ENCODE results near the gene DLK2. TPM values are rescaled to one million over a fixed set of nuclear protein-coding genes. Genes with fewer than 3 reads are reported as not detected.

Gene DLK2
- total and polyA plus RNA-seq, 2 experiments from 2014 or later, result 0.21 to 0.47 TPM

- no peak for TF ChIP-seq ZNF462 (CRISPR knock-in tag; IDR thresholded peaks at IDR 0.05)
Measured at GRCh38 chr6:43434001-43434840, 21.1 kb downstream of the DLK2 start (continued).

- Histone ChIP-seq H3K4me3 (no peak overlapping the region), H3F3A (replicated peaks; ENCODE audit: low read depth) (peaks cover 4% of the 10 kb centered on the region; the same call in 1 of the 2 replicates), H3K27ac (ENCODE audit: low read depth) (no peak overlapping the region), H2AFZ (no peak overlapping the region), H3K27me3 (ENCODE audit: insufficient read depth) (no peaks in the 10 kb centered on the region), H3K79me2 (replicated peaks; ENCODE audit: insufficient read depth) (peaks cover 14% of the 10 kb centered on the region), H3K9me2 (ENCODE audit: insufficient read depth) (no peaks in the 10 kb centered on the region), H3K4me2 (no peak overlapping the region), H4K20me1 (replicated peaks; ENCODE audit: insufficient read depth) (no peaks in the 10 kb centered on the region), H3K36me3 (ENCODE audit: insufficient read depth) (no peaks in the 10 kb centered on the region), H3K4me1 (ENCODE audit: insufficient read depth) (peaks cover 8% of the 10 kb centered on the region)
- peaks cover 6% of the 10 kb centered on the region for H3K27me3 Mint-ChIP-seq (ENCODE audit: insufficient read depth, low read depth, poor library complexity)
- DNase-seq (ENCODE audit: low spot score) (no peak), ATAC-seq (no peak)
- H3K9me3 Mint-ChIP-seq, result no peaks in the 10 kb centered on the region
- TF ChIP-seq NANOG (IDR thresholded peaks at IDR 0.05; ENCODE audit: borderline replicate concordance) (no peak), POLR2AphosphoS5 (IDR thresholded peaks at IDR 0.05; ENCODE audit: low read depth) (no peak), REST (IDR thresholded peaks at IDR 0.05; ENCODE audit: unreplicated experiment) (no peak), EZH2 (IDR thresholded peaks at IDR 0.05; ENCODE audit: low read depth, unreplicated experiment) (no peak), JUNB (IDR thresholded peaks at IDR 0.05; ENCODE audit: unreplicated experiment) (no peak), ETS1 (IDR thresholded peaks at IDR 0.05) (no peak)
- H3K36me3 Mint-ChIP-seq (ENCODE audit: low read depth), result peaks cover 3% of the 10 kb centered on the region; the same call in 1 of the 3 replicates
- H3K4me3 Mint-ChIP-seq, result no peak overlapping the region
- H3K4me1 Mint-ChIP-seq, result peaks cover 11% of the 10 kb centered on the region
- H3K27ac Mint-ChIP-seq, result no peak overlapping the region
Measured at GRCh38 chr6:43433148-43433547, 22.2 kb downstream of the DLK2 start.

All from GM23338 (cell line).